KBM-7 (cell line): ENCODE results near the gene MRPS18A.
"Not testable (repeated sequence)": the region's sequence is repeated elsewhere in the genome, so short reads cannot be mapped to it uniquely, and the experiment has no call there.

Source experiments
- DNase-seq: peaks from one replicate; pipeline ENCODE4 v3.0.0-alpha.2; 2015
- in situ Hi-C: fragments of 300-500 bp; cut with MboI; formaldehyde crosslinking; loops from 2 replicates; pipeline ENCODE4 v1.14.3; 2020; ENCODE audit warnings: low sequenced_read_pairs, low pct_unique_long_range_greater_than_20kb, mixed read lengths

MRPS18A gene

DNA sequence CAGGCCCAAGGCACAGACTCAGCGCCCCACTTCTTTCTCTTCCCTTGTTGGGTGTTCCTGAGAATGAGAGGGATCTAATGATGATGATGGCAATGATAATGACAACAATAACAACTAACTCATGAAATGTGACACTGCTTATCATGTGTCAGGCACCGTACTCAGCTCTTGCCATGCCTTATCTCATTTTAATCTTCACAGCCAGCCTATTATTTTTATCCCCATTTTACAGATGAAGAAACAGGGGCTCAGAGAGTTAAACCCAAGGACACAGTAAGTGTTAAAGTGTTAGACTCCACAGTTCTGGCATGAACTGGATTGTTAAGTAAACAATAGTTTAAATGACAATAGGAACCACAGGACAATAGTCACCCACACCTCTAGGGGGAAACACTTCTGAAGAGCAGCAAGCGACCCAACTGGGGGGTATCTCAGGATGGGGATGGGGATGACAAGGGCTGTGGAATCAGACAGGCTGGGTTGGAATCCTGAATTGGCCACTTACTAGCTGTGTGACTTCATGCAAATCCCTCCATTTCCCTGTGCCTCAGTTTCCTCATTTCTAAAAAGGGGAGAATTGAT lies 30.3 kb downstream of the MRPS18A start:
- in situ Hi-C loops: no loop called here
- DNase-seq: no peak

DNA sequence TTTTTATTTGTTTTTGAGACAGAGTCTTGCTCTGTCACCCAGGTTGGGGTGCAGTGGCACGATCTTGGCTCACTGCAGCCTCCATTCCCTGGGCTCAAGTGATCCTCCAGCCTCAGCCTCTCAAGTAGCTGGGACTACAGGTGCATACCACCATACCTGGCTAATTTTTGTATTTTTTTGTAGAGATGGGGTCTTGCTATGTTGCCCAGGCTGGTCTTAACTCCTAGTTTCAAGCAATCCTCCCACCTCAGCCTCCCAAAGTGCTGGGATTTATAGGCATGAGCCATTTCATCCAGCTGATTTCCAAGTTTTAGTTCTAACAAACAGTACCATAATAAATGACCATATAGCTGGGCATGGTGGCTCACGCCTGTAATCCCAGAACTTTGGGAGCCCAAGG lies 34.8 kb downstream of the MRPS18A start:
- in situ Hi-C loops, DNase-seq: not testable (repeated sequence)

DNA sequence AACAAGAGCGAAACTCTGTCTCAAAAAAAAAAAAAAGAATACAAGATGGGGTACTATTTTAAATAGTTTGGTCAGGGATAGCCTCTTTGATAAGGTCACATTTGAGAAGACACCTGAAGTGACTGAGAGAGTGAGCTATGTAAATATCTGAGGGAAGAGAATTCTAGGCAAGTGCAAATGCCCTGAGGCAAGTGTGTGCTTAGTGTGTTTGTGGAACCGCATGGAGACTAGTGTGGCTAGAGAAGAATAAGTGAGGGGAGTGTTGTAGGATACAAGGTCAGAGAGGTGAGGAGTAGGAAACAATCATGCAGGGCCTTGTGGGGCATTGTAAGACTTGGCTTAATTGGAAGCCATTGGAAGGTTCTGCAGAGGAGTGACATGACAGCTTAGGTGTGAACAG lies 39.3 kb downstream of the MRPS18A start:
- no peak for DNase-seq
- in situ Hi-C loops: no loop called here

DNA sequence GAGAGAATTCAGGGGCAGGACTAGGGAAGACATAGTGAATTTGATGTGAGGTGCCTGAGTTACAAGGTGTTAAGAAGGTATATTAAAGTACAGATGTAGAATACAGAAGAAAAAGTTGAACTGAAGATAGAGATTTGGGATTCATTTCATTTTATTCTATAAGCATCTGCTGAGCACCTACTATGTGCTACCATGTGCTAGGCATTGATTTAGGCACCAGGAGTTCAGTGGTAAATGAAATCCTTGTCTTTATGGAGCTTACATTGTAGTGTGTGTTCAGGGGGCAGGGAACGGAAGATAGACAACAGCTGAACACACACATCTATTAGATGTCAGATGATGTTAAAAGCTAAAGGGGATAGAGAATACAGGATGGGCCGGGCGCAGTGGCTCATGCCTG lies 40.0 kb downstream of the MRPS18A start:
- DNase-seq: no peak

DNA sequence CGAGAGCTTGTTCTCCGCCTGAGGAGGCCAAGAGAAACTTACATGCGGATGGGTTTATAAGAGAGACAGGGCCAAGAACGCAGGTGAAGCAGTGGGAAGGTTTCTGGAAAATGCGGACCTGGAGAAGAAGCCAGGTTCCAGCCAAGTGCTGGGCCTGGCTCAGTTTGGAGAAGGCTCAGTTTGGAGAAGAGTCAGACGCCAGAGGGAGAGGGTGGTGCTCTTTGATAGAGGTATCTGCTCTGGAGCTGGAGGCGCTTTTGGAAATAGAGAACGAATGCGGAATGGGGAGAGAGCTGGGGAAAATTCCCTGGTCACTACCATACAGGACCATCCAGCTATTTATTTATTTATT lies 42.0 kb downstream of the MRPS18A start:
- in situ Hi-C loops: no loop called here
- no peak for DNase-seq

More for the DNA sequence above, 40.0 kb downstream of the MRPS18A start:
- in situ Hi-C loops: no loop called here

DNA sequence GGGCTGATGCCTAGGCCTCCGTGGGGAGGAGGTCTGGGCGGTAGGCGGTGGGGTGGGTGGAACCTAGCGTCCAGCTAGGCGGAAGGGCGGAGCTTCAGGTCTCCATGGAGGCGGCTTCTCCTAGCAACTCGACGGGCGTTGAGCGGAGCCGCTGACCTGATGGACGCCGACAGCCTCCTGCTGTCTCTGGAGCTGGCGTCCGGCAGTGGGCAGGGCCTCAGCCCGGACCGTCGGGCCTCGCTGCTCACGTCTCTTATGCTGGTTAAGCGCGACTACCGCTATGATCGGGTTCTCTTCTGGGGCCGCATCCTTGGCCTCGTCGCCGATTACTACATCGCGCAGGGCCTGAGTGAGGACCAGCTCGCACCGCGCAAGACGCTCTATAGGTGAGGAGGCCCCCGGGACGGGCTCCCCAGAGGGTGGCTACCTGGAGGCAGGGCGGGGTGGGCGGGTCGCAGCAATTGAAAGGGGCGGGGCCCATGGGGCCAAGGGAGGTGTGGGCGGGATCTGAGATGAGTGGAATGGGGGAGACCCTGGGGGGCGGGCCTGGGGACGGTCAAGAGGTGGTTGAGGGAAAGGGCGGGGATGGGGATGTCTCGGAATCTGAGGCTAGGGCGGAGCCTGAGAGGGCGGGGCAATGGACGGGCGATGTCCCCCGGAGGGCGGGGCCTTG lies 42.5 kb downstream of the MRPS18A start, which contains the start of gene RSPH9:
Gene RSPH9 (plus strand): TSS at position 97 of the 673 bp plus-strand sequence. CDS start 63 bp downstream, at position 160.
- in situ Hi-C loops: no loop called here
- DNase-seq: no peak

DNA sequence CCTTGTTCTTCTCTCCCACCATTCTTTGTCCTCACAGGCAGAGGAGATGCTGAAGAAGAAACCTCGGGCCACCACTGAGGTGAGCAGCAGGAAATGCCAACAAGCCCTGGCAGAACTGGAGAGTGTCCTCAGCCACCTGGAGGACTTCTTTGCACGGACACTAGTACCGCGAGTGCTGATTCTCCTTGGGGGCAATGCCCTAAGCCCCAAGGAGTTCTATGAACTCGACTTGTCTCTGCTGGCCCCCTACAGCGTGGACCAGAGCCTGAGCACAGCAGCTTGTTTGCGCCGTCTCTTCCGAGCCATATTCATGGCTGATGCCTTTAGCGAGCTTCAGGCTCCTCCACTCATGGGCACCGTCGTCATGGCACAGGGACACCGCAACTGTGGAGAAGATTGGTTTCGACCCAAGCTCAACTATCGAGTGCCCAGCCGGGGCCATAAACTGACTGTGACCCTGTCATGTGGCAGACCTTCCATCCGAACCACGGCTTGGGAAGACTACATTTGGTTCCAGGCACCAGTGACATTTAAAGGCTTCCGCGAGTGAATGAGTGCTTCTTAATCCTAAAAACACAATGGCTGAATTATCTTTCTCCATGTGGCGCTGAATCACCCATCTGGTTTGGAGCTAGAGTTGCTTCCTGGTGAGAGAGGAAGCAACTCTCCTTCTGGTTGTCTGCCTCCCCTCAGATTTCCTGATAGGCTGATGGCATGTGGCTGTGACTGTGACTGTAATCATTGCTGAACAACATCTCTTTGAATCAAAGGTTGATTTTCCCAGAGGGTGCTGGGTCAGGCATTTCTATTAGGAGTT lies 47.4 kb downstream of the MRPS18A start:
- in situ Hi-C loops: no loop called here
- DNase-seq: peak; percentile 31

DNA sequence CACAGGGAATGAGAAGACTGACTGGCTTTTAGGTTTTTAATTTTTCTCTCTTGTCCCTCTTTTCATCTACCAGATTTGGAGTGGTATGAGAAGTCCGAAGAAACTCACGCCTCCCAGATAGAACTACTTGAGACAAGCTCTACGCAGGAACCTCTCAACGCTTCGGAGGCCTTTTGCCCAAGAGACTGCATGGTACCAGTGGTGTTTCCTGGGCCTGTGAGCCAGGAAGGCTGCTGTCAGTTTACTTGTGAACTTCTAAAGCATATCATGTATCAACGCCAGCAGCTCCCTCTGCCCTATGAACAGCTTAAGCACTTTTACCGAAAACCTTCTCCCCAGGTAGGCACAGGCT lies 51.3 kb downstream of the MRPS18A start:
- in situ Hi-C loops: no loop called here

DNA sequence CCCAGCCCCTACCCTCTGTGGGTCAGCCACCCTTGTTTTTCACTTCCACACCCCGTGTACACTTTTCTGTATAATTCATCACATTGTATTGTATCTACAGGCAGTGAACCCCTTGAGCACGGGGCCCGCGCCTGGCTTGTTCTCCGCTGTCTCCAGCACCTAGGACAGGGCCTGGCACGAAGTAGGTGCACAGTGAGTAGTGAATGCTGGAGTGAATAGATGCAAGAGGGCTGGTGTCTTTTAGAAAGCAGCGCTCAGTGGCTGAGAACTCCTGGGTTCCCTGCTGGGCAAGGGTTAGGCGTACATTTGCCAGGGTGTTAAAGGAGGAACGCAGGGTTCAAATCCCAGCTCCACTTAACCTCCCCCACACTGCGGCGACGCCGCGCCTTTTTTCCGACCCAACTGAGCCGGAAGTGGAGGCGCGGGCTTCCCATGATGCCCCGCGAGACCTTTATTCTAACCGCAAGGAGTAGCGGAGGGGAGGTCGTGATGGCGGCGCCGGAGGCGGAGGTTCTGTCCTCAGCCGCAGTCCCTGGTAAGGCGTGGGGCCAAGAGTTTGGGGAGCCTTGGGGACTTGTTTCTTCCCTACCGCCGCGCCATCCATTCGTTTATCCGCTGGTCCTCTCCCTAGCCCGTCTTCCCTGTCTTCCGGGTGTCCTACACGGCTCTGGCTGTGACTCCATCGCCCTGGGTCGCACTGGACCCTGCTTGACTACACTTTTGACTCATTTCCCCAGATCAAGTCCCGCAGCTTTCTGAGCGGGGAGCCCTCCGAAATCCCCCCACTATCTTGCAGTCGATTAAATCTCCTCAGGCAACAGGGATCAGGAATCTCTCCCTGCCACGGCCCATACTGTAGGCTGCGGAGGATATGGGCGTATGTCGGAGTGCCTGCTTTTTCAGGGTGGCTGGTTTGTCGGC lies 51.9 kb downstream of the MRPS18A start, which contains the start of gene MAD2L1BP:
Gene MAD2L1BP (plus strand): TSS at position 454 of the 921 bp plus-strand sequence. CDS start 36 bp downstream, at position 490.
- DNase-seq: peak; percentile 93
- in situ Hi-C loops: no loop called here

More for the DNA sequence above, 51.3 kb downstream of the MRPS18A start:
- no peak for DNase-seq

DNA sequence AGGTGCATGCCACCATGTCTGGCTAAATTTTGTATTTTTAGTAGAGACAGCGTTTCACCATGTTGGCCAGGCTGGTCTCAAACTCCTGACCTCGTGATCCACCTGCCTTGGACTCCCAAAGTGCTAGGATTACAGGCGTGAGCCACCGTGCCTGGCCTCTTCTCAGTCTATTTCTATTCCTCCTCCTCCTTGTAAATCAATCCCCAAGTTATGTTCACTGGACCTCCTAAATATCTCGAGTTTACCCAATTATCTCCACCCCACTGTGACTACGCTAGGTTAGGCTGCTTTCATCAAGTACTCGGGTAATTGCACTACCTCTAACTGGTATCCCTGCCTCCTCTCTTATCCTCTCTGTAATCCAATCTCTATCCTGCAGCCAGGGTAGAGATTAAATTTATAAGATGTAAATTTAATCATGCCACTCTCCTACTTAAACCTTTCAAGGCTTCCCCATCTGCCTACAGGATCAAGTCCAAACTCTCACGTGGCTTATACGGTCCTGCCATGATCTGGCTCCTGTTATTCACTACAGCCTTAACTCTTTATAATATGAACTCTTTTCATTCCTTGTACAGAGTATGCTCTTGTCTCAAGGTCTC lies 52.8 kb downstream of the MRPS18A start:
- in situ Hi-C loops: no loop called here

DNA sequence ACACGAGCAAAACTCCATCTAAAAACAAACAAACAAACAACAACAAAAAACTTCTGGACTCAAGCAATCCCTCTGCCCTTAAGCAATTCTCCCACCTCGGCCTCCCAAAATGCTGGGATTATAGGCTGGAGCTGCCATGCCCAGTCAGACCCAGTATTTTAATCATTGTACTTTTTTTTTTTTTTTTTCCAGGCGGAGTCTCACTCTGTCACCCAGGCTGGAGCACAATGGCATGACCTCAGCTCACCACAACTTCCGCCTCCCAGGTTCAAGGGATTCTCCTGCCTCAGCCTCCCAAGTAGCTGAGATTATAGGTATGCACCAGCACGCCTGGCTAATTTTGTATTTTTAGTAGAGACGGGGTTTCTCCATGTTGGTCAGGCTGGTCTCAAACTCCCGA lies 54.6 kb downstream of the MRPS18A start:
- peak; percentile 16 for DNase-seq
- in situ Hi-C loops: not testable (repeated sequence)

More for the DNA sequence above, 52.8 kb downstream of the MRPS18A start:
- DNase-seq: no peak

DNA sequence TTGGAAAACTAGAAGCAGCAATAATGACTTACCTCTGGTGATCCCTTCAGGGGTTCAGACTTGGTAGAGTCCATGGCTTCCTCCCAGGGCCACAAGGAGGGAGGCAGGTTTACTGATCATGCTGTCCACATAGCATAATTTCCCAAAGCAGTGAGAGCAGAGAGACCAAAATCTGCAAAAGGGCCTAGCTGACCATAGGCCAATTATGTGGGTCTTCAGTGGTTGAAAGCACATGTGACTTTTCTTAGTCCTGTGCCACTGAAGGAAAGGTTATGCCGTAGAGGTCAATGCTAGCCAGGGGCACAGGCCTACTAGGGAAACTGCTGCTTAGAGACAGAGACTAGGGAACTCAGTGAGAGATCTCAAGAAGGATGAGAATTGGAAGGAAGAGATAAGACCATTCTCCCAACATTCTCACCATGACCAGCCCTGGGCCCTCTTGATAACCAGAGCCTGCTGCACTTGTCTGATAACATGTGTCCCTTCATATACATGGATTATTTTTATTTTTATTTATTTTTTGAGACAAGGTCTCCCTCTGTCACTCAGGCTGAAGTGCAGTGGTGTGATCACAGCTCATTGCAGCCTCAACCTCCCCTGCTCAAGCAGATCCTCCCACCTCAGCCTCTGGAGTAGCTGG lies 56.5 kb downstream of the MRPS18A start:
- DNase-seq: no peak
- in situ Hi-C loops: no loop called here

DNA sequence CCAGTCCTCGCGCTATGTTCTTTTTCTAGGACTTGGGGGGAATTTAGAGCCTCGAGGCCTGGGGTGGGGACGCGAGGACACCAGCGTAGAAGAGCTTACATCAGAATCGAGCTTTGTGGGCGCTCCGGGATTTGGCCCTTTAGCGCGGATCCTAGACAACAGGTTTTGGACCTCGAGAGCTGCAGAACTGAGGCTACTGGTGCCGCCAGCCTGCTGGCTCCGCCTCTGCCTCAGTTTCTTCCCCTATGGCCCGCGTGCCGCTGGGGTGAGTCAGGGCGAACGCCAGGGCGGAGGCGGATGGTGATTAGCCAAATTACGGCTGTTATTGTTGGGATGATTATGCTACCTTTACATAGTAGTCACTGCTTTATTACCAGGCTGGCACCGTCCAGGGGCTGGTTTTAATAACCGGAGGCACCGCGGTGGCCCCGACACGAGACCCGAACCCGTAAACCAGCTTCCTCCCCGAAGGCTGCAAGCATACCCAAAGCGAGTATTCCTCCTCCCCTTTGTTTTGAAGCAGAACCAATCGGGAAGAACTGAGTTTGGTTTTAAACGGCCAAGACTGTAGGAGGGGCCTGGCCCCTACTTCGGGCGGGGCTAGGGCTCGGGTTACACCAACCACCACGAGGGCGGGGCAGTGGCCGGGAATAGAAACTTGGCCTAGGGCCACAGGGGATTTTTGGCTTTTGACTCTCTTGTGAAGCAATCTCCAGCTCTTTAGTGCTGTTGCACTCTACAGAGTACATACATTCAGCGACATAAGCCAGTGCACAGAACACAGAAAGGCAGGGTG lies 57.9 kb downstream of the MRPS18A start:
- peak; percentile 99 for DNase-seq
- in situ Hi-C loops: no loop called here

DNA sequence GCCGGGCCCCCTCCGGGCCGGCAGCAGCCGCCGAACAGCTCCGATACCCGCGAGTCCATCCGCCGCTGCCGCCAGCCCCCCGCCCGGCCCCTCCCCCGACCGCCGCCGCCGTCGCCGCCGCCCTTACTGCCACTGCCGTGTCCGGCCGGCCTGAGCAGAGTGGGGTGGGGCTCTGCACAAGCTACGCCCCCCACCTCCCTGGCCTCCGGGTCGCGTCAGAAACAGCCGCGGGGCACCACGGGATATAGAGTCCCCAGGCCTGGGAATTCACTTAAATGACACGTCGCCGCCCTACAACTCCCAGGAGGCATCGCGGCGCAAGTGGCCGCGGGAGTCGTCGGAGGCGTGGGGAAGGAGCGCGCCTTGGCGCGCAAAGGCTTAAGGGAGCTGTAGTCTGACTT lies 58.5 kb downstream of the MRPS18A start, which contains the start of gene GTPBP2:
Gene GTPBP2 (minus strand): TSS at position 161 of the 401 bp plus-strand sequence. CDS start 102 bp downstream, at position 59.
- in situ Hi-C loops: no loop called here
- peak; percentile 99 for DNase-seq

DNA sequence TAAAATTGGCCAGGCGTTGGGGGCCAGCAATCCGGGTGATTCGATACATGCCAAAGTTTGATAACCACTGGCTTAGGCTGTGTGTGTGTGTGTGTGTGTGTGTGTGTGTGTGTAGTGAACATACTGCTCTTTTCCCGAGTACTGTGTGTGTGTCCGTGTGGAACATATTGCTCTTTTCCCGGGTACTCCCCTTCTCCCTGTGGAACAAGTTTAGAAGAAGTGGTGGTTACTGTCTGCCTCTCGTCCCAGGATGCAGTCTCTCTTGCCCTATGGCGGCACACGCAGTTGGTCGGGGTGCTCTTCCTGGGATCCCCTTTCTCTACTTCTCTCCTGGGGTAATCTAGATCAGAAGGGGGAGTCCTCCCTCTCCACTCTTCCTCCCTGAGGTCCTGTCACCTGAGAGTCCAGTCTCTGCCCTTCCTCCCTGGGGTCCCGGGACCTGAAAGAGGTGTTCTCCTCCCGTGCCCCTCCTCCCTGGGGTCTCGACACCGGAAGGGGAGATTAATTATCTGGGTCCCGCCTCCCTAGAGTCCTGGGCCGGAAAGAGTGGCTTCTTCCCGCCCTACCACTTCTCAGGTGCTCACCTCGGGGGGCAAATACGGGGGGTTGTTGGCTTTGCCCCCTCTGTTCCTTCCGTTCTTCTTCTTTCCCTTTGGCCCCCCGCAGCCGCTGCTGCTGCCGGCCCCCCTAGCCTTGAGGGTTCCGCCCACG lies 59.0 kb downstream of the MRPS18A start:
- in situ Hi-C loops: no loop called here
- peak; percentile 48 for DNase-seq

DNA sequence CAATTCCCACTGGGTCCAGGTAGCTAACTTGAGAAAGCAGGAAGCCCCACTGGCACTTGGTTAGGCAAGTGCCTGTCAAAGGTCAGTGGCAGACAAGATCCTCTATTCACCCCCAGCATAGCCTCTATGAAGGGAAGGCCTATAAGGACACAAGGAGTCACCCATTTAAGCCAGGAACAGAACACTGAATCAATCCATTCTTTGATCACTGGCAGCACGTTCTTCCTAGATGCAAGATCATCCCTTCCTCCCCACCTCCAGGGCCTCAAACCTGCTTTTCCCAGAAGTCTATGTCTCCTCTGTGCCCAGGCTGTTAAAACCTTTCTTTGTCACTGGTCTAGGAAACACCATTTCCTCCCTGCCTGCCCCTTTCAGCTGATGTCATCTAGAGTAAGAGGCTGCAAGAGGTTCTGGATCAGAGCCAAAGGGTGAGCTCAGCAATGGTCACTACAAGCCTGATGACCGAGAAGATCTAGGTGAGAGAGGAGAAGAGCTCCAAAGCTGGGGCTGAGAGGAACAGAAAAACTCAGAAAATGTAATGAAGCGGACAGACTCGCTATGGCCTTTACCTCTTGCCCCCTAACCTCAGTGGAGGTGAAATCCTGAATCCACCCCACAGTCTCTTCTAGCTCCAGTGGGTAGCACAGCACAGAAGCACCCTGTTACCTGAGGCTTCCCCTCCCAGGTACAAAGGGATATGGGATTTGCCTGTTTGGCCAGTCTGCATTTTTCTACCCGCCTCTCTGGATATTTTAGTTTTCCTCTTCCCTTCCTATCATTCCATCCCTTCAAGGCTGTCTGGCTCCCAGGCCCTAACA lies 60.4 kb downstream of the MRPS18A start:
- in situ Hi-C loops: no loop called here
- DNase-seq: peak; percentile 20
